Measurements from ENCODE around the gene PPP2CA. TPM values are rescaled to one million over a fixed set of nuclear protein-coding genes. Genes with fewer than 3 reads are reported as not detected.

The PPP2CA gene
- total and polyA plus RNA-seq, 2 of the 13 experiments (the other 11 are each of a cell fraction or from before 2014, with no cell fraction given), result 82.4 to 171 TPM

DNA sequence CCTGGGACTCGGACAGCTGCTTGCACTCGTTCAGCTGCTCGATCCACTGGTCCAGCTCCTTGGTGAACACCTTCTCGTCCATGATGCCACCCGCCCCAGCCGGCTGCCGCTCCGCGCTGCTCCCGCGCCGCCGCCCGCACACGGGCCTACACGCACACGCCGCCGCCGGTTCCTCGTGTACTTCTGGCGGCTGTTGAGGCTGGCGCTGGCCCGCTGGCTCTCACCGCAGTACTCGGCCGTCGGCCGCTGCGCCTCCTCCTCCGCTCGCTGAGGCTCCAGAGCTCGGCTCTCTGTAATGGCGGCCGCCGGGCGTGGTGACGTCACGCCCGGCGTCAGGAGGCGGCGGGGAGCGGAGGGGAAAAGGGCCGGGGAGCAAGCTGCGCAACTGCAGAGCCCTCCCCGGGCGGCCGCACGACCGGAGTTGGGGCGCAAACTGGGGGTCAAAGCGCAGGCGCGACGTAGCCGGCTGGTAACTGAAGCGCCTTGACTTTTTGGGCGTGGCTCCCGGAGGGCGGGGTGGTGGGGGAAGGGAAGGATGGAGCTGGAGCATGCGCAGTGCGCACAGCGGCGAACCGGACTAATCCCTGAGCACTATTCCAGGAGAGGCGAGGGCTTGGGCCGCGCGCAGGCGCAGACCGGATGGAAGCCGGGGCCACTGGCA is at the start of gene PPP2CA (continued):
- TF ChIP-seq TRAFD1 (CRISPR knock-in tag; IDR thresholded peaks at IDR 0.05; ENCODE audit: borderline replicate concordance) (no peak; the same call in 1 of the 2 replicates), ZBTB43 (CRISPR knock-in tag; conservative IDR thresholded peaks at IDR 0.05) (no peak), HMGA1 (CRISPR knock-in tag; conservative IDR thresholded peaks at IDR 0.05) (no peak), ZFP36 (IDR thresholded peaks at IDR 0.05; ENCODE audit: borderline replicate concordance, low read depth, low read length, partially characterized antibody) (no peak), ZNF780A (CRISPR knock-in tag; IDR thresholded peaks at IDR 0.05) (peak; percentile 66; the same call in 1 of the 2 replicates), ESRRA (CRISPR knock-in tag; IDR thresholded peaks at IDR 0.05; ENCODE audit: low read depth) (0 out of 2 replicates have a peak, but pooled peaks have one; percentile 1), ZNF879 (CRISPR knock-in tag; IDR thresholded peaks at IDR 0.05) (no peak), ZNF770 (CRISPR knock-in tag; IDR thresholded peaks at IDR 0.05) (0 out of 2 replicates have a peak, but pooled peaks have one; percentile 10), DNMT1 (CRISPR knock-in tag; IDR thresholded peaks at IDR 0.05) (peak; percentile 68; the same call in 1 of the 2 replicates), ZSCAN9 (CRISPR knock-in tag; IDR thresholded peaks at IDR 0.05; ENCODE audit: borderline replicate concordance) (no peak), ZSCAN31 (CRISPR knock-in tag; IDR thresholded peaks at IDR 0.05; ENCODE audit: low read depth) (peak; percentile 72; the same call in 1 of the 2 replicates), SMAD9 (CRISPR knock-in tag; IDR thresholded peaks at IDR 0.05) (no peak), ZNF83 (CRISPR knock-in tag; IDR thresholded peaks at IDR 0.05; ENCODE audit: borderline replicate concordance) (no peak), ZNF614 (CRISPR knock-in tag; IDR thresholded peaks at IDR 0.05; ENCODE audit: borderline replicate concordance) (peak; percentile 11), POGZ (CRISPR knock-in tag; IDR thresholded peaks at IDR 0.05) (0 out of 2 replicates have a peak, but pooled peaks have one; percentile 32)
- TF ChIP-seq, protein P1, sequence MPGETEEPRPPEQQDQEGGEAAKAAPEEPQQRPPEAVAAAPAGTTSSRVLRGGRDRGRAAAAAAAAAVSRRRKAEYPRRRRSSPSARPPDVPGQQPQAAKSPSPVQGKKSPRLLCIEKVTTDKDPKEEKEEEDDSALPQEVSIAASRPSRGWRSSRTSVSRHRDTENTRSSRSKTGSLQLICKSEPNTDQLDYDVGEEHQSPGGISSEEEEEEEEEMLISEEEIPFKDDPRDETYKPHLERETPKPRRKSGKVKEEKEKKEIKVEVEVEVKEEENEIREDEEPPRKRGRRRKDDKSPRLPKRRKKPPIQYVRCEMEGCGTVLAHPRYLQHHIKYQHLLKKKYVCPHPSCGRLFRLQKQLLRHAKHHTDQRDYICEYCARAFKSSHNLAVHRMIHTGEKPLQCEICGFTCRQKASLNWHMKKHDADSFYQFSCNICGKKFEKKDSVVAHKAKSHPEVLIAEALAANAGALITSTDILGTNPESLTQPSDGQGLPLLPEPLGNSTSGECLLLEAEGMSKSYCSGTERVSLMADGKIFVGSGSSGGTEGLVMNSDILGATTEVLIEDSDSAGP (CRISPR knock-in tag; IDR thresholded peaks at IDR 0.05; ENCODE audit: borderline replicate concordance), result peak; percentile 89; the same call in 1 of the 2 replicates
- TF ChIP-seq, protein P2, sequence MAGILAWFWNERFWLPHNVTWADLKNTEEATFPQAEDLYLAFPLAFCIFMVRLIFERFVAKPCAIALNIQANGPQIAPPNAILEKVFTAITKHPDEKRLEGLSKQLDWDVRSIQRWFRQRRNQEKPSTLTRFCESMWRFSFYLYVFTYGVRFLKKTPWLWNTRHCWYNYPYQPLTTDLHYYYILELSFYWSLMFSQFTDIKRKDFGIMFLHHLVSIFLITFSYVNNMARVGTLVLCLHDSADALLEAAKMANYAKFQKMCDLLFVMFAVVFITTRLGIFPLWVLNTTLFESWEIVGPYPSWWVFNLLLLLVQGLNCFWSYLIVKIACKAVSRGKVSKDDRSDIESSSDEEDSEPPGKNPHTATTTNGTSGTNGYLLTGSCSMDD (CRISPR knock-in tag; IDR thresholded peaks at IDR 0.05), result no peak; the same call in 1 of the 2 replicates
- TF ChIP-seq, protein P3, sequence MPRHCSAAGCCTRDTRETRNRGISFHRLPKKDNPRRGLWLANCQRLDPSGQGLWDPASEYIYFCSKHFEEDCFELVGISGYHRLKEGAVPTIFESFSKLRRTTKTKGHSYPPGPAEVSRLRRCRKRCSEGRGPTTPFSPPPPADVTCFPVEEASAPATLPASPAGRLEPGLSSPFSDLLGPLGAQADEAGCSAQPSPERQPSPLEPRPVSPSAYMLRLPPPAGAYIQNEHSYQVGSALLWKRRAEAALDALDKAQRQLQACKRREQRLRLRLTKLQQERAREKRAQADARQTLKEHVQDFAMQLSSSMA (CRISPR knock-in tag; IDR thresholded peaks at IDR 0.05), result no peak; the same call in 1 of the 2 replicates

Data from HepG2 (cell line).